ENCODE results near the gene CCDC61. TPM values are rescaled to one million over a fixed set of nuclear protein-coding genes. Genes with fewer than 3 reads are reported as not detected.

CCDC61 gene, protein sequence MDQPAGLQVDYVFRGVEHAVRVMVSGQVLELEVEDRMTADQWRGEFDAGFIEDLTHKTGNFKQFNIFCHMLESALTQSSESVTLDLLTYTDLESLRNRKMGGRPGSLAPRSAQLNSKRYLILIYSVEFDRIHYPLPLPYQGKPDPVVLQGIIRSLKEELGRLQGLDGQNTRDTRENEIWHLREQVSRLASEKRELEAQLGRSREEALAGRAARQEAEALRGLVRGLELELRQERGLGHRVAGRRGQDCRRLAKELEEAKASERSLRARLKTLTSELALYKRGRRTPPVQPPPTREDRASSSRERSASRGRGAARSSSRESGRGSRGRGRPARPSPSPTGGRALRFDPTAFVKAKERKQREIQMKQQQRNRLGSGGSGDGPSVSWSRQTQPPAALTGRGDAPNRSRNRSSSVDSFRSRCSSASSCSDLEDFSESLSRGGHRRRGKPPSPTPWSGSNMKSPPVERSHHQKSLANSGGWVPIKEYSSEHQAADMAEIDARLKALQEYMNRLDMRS
- total RNA-seq, result 1 to 10 TPM; 6.3 to 6.9 TPM

GRCh38 chr19:45994998-45995714 lies at the start of gene CCDC61:
Gene CCDC61 (plus strand): TSS chr19:45995467. CDS start chr19:46003019, 7,552 bp downstream.

GRCh38 chr19:45973553-45974338 lies 21.5 kb upstream of the CCDC61 start, which contains the start of gene NOVA2:
Gene NOVA2 (minus strand): TSS chr19:45973865. CDS start chr19:45973351, 514 bp downstream.

DNA sequence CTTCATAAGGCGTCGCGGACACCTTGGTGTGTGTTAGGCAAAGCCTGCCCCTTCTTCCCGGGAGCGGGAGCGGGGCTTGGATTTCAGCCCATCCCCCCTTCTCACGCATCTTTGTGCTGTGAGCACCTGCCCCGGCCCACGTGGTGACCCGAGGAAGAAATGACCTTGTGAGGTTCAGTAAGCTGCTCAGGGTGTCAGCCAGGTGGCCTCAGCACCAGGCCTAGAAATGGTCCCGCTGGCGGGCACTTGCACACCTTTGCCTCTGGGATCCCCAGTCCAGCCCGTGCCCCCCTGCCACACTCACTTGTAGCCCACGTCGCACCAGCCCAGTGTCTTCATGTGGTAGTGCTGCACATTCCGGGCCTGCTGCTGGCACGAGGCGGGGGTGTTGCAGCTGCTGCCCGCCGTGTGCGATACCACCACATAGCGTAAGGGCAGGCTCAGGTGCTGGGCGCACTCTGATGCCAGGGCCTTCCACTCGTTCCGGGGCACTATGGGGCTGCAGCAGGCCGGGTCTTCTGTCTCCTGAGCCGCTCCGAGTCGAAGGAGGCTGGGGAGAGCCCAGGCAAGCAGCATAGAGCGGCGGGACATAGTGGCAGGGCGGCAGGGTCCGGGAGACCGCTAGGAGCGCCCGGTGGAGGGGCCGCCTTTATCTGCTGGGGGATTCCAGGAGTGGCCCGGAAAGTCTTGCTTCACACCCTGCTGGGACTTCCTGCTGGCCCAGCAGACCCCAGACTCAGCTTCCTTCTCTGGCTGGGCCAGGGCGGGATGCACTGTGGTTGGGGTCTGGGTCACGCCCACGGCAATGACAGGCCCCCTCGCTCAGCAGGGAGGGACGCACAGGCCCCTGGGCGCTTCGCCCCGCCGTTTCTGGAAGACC lies 27.4 kb downstream of the CCDC61 start, which contains the start of gene PGLYRP1:
Gene PGLYRP1, minus strand, starts transcription at position 623 of the 880 bp plus-strand sequence. Its CDS starts 32 bp downstream, at position 591.

DNA sequence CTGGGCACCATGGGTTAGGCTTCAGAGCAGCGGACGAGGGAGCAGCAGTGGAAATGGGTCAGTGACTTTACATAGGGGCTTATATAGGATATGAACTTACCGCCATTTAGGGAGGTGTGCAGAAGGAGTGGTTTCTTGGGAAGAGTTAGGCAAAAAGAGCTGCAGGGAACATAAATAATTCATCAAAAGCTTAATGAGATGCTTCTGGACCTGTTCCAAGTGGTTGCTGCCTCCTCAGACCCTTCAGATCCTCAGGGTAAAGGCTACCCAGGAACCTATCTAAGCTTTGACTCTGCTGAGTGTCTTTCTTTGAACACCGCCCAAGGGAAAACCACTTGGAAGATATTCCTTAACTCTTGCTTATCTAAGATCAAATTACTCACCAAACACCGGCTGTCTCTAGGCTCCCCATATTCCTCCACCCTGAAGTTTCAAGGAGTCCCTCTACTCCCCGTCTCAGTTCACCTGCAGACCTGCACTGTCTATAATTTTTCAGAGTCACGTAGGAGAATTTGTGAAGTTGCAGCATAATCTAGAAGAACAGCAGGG lies 45.8 kb downstream of the CCDC61 start, which contains the start of gene IGFL4:
Gene IGFL4, minus strand, starts transcription at position 51 of the 549 bp plus-strand sequence. Its CDS starts 40 bp downstream, at position 11.

Small RNAs within 50 kb of the gene (small RNA-seq; reads per million reads assigned to genes)
- 2.8 to 6.3 reads per million in 2 donors for gene MIR769

Other genes starting within 250 kb of the CCDC61 start
- gene SIX5, start 226.2 kb upstream of the CCDC61 start, total RNA-seq, result 1 to 10 TPM; 5.5 to 6.0 TPM
- 1 to 10 TPM; 8.3 to 8.9 TPM for gene DMPK, start 213.0 kb upstream of the CCDC61 start, total RNA-seq
- gene DMWD, start 202.6 kb upstream of the CCDC61 start, total RNA-seq, result 10 to 100 TPM; 30.6 to 37.6 TPM
- under 1 TPM in 1 of 2 donors, not detected in 1; 0.34 TPM for gene RSPH6A, start 180.2 kb upstream of the CCDC61 start, total RNA-seq
- 10 to 100 TPM; 39.6 to 44.0 TPM for gene SYMPK, start 132.3 kb upstream of the CCDC61 start, total RNA-seq
- gene FOXA3, start 131.1 kb upstream of the CCDC61 start, total RNA-seq, result not detected
- gene IRF2BP1, start 109.3 kb upstream of the CCDC61 start, total RNA-seq, result 10 to 100 TPM; 23.6 to 31.0 TPM
- 1 to 10 TPM; 1.3 to 2.1 TPM for gene MYPOP, start 92.9 kb upstream of the CCDC61 start, total RNA-seq
- not detected for gene NANOS2, start 80.7 kb upstream of the CCDC61 start, total RNA-seq
- gene NOVA2, start 21.6 kb upstream of the CCDC61 start, total RNA-seq, result not detected
- not detected for gene PGLYRP1, start 27.6 kb downstream of the CCDC61 start, total RNA-seq
- under 1 TPM; 0.33 to 0.69 TPM for gene IGFL4, start 45.5 kb downstream of the CCDC61 start, total RNA-seq
- not detected for gene IGFL3, start 129.2 kb downstream of the CCDC61 start, total RNA-seq
- gene IGFL2, start 152.8 kb downstream of the CCDC61 start, total RNA-seq, result not detected
- gene IGFL1, start 234.3 kb downstream of the CCDC61 start, total RNA-seq, result not detected

All from melanocyte of skin (primary cell).